ENCODE results near the gene OXA1L.
"Not testable (repeated sequence)": the region's sequence is repeated elsewhere in the genome, so short reads cannot be mapped to it uniquely, and the experiment has no call there.

OXA1L gene

DNA sequence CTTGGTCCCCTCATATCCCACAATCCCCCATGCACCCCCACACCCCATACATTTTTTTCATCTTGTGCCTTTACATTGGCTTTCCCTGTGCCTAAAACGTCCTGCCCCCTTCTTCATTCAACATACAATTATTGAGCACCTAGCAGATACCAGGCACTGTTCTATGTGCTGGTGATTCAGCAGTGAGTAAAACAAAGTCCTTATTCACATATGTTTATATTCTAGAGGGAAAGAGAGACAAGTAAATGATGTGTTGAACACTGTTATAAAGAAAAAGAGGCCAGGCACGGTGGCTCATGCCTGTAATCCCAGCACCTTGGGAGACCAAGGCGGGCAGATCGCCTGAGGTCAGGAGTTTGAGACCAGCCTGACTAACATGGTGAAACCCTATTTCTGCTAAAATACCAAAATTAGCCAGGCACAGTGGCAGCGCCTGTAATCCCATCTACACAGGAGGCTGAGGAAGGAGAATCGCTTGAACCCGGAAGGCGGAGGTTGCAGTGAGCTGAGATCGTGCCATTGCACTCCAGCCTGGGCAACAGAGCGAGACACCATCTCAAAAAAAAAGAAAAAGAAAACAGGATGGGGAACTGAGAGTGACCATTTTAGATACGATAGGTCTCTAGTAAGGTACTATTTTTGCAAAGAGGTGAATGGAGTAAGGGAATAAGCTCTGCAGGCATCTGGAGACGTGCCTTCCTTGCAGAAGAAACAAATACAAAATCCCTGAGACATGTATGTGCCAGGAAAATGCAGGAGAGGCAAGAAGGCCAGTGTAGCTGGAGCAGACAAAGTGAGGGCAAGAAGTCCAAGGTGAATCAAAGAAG, 36.6 kb downstream of the OXA1L start:
- TF ChIP-seq ZFX (IDR thresholded peaks at IDR 0.05) = no peak
- TF ChIP-seq, protein P1, sequence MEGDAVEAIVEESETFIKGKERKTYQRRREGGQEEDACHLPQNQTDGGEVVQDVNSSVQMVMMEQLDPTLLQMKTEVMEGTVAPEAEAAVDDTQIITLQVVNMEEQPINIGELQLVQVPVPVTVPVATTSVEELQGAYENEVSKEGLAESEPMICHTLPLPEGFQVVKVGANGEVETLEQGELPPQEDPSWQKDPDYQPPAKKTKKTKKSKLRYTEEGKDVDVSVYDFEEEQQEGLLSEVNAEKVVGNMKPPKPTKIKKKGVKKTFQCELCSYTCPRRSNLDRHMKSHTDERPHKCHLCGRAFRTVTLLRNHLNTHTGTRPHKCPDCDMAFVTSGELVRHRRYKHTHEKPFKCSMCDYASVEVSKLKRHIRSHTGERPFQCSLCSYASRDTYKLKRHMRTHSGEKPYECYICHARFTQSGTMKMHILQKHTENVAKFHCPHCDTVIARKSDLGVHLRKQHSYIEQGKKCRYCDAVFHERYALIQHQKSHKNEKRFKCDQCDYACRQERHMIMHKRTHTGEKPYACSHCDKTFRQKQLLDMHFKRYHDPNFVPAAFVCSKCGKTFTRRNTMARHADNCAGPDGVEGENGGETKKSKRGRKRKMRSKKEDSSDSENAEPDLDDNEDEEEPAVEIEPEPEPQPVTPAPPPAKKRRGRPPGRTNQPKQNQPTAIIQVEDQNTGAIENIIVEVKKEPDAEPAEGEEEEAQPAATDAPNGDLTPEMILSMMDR (conservative IDR thresholded peaks at IDR 0.05) = no peak
- no peak overlapping the region for H3K27ac ChIP-seq

DNA sequence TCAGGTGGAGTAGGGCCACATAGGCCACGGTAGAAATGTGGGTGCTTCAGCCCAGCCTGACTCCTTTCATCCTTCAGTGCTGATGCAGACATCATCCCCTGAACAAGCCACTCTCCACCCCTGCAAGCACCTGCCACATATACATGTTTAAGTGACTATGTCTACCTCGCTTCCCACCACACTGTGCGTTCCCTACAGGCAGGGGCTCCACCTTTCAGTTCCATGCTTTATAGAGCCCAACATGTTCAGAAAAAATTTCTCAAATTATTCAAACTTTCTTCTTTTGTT, 37.1 kb downstream of the OXA1L start:
- H3K27ac ChIP-seq = no peak overlapping the region
- TF ChIP-seq, protein P1 (conservative IDR thresholded peaks at IDR 0.05) = no peak
- no peak for TF ChIP-seq ZFX (IDR thresholded peaks at IDR 0.05)

DNA sequence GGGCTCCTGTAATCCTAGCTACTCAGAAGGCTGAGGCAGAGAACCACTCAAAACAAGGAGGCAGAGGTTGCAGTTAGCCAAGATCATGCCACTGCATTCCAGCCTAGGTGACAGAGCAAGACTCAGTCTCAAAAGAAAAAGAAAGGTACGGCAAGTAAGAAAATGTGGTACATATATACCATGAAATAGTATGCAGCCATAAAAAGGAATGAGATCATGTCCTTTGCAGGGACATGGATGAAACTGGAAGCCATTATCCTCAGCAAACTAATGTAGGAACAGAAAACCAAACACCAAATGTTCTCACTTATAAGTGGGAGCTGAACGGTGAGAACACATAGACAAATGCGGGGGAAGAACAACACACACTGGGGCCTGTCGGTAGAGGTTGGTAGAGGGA, 38.7 kb downstream of the OXA1L start:
- not testable (repeated sequence) for H3K27ac ChIP-seq

DNA sequence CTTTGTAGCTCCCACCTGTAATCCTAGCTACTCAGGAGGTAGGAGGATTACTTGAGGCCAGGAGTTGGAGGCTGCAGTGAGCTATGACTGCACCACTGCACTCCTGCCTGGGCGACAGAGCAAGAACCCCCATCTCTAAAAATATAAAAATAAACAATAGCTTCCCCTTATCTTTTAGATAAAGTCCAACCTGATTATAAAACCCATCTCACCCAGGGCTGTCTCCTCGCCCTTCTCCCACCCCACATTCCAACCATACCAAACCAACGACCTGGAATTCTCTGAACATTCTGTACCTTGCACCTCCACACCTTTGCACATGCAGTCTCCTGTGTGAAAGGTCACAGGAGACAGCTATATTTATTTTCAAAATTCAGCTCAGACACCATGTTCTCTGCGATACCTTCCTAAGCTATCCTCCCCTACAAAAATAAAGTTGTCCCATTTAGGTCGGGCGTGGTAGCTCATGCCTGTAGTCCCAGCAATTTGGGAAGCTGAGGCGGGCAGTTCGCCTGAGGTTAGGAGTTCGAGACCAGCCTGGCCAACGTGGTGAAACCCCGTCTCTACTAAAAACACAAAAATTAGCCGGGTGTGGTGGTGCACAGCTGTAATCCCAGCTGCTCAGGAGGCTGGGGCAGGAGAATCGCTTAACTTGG, 41.1 kb downstream of the OXA1L start:
- no peak overlapping the region for H3K27ac ChIP-seq
- TF ChIP-seq, protein P1 (conservative IDR thresholded peaks at IDR 0.05) = no peak

DNA sequence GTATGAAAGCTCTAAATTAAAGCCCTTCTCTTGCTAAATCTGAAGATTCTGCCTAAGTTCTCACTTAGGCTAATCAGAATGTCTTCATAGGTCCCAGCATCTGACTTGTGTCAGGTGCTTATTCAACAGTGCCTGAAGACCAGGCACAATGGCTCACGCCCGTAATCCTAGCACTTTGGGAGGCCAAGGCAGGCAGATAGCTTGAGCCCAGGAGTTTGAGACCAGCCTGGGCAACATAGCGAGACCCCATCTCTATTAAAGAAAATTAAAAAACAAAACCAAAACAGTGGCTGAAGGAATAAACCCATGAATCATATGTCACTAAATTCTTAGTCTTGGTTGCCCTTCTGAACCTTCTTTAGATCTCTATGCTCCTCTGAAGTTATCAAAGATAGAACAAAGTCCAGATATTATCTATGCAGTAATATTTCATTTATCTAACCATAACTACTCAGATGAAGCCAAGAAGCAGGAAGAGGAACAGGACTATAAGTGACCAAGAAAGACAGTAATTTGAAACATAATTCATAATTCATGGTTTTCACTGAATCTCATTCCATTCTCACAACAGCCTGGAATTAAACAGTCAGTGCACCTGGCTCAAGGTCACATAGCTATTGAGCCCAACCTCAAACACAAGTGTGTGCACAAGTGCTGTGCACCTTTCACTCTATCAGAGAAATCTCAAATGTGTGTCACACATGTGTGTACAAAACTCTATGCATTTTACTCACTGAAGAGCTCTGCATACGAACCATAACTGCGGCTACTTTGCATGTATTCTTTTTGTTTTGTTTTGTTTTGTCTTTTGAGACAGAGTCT, 42.1 kb downstream of the OXA1L start:
- no peak overlapping the region for H3K27ac ChIP-seq
- TF ChIP-seq ZFX (IDR thresholded peaks at IDR 0.05) = no peak
- TF ChIP-seq, protein P1 (conservative IDR thresholded peaks at IDR 0.05) = no peak

DNA sequence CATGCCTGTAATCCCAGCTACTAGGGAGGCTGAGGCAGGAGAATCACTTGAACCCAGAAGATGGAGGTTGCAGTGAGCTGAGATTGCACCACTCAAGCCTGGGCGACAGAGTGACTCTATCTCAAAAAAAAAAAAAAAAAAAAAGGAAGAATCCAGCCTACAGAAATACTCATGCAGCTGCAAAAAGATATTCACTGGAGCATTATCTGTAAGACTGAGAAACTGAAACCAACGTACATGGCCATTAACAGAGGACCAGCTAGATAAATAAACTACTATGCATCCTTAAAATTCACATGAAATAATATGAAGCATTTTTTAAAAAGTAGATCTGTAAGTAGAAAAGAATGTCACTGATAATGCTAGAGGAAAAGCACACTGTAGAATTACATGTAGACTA, 45.2 kb downstream of the OXA1L start:
- H3K27ac ChIP-seq = no peak overlapping the region
- no peak for TF ChIP-seq ZFX (IDR thresholded peaks at IDR 0.05)
- TF ChIP-seq, protein P1 (conservative IDR thresholded peaks at IDR 0.05) = no peak

DNA sequence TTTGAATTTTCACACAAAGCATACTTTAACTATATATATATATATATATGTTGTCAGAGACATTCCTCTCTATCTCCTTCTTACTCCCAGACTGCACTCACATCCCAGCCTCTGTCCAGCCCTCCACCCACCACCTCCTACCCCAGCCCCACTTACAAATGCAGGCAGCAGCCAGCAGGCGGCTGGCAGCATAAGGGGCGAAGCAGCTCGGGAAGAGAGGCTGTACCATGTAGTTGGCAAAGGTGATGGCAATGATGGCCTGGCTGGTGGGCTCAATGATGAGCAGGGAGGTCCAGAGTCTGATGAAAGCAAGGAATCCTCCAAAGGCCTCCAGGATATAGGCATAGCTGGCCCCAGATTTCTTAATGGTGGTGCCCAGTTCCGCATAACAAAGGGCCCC, 46.3 kb downstream of the OXA1L start:
- no peak for TF ChIP-seq ZFX (IDR thresholded peaks at IDR 0.05)
- TF ChIP-seq, protein P1 (conservative IDR thresholded peaks at IDR 0.05) = no peak
- no peak overlapping the region for H3K27ac ChIP-seq
